OCI-LY1 (cell line): ENCODE measurements around the gene MRPS26.

Experiments
- H2AFZ ChIP-seq: fragments of 200-600 bp; sonication (generic), shearing (Covaris generic); 2 replicates; pipeline ENCODE4 v1.6.0; 2014; ENCODE audit warnings: antibody characterized with exemption, mild to moderate bottlenecking, low read length
- H3F3A ChIP-seq: fragments of 200-600 bp; sonication (generic), shearing (Covaris generic); 2 replicates; pipeline ENCODE4 v1.6.0; 2014; ENCODE audit warnings: mild to moderate bottlenecking, antibody characterized with exemption, low read length, moderate library complexity; ENCODE audit not compliant: insufficient read depth
- H3K27ac ChIP-seq: fragments of 200-600 bp; sonication (generic); 2 replicates; pipeline ENCODE4 v1.5.1; 2014; ENCODE audit warnings: low read length, mixed run types, mild to moderate bottlenecking, low read depth; ENCODE audit not compliant: poor library complexity, severe bottlenecking
- H3K27me3 ChIP-seq: fragments of 200-600 bp; sonication (generic); 2 replicates; pipeline ENCODE4 v1.6.0; 2014; ENCODE audit warnings: antibody characterized with exemption, mild to moderate bottlenecking, low read length, moderate library complexity; ENCODE audit not compliant: insufficient read depth
- H3K36me3 ChIP-seq: fragments of 200-600 bp; sonication (generic); 2 replicates; pipeline ENCODE4 v1.6.1; 2014; ENCODE audit warnings: mild to moderate bottlenecking, antibody characterized with exemption, low read length, moderate library complexity, mixed read lengths; ENCODE audit not compliant: insufficient read depth
- H3K4me1 ChIP-seq: fragments of 200-600 bp; sonication (generic); 2 replicates; pipeline ENCODE4 v1.5.1; 2014; ENCODE audit warnings: mild to moderate bottlenecking, low read length, moderate library complexity; ENCODE audit not compliant: insufficient read depth, severe bottlenecking
- H3K4me2 ChIP-seq: fragments of 200-600 bp; sonication (generic), shearing (Covaris generic); 2 replicates; pipeline ENCODE4 v1.6.1; 2014; ENCODE audit warnings: low read length
- H3K4me3 ChIP-seq: fragments of 200-600 bp; sonication (generic); 2 replicates; pipeline ENCODE4 v1.5.1; 2014; ENCODE audit warnings: low read length, low read depth, mild to moderate bottlenecking, mixed read lengths; ENCODE audit not compliant: poor library complexity, severe bottlenecking
- H3K79me2 ChIP-seq: fragments of 200-600 bp; shearing (Covaris generic); 2 replicates; pipeline ENCODE4 v1.6.1; 2016; ENCODE audit warnings: mixed run types, low read length, mixed read lengths; ENCODE audit not compliant: insufficient read depth
- H3K9ac ChIP-seq: fragments of 200-600 bp; sonication (generic), shearing (Covaris generic); 2 replicates; pipeline ENCODE4 v1.6.1; 2014; ENCODE audit warnings: mild to moderate bottlenecking, low read length, mixed read lengths
- H3K9me2 ChIP-seq: fragments of 200-600 bp; sonication (generic), shearing (Covaris generic); 2 replicates; pipeline ENCODE4 v1.6.1; 2014; ENCODE audit warnings: low read depth, mild to moderate bottlenecking, low read length, mixed read lengths
- H3K9me3 ChIP-seq: fragments of 200-600 bp; shearing (Covaris generic); 2 replicates; pipeline ENCODE4 v1.6.1; 2014; ENCODE audit warnings: low read length, mixed read lengths
- H4K20me1 ChIP-seq: fragments of 200-600 bp; sonication (generic), shearing (Covaris generic); 2 replicates; pipeline ENCODE4 v1.6.0; 2016; ENCODE audit warnings: mild to moderate bottlenecking, low read length; ENCODE audit not compliant: insufficient read depth
- CTCF ChIP-seq: fragments of 200-600 bp; sonication (generic), shearing (Covaris generic); IDR thresholded peaks from 2 replicates; pipeline ENCODE4 v1.5.1; 2017; ENCODE audit warnings: mild to moderate bottlenecking, antibody characterized with exemption, low read length, moderate library complexity, mixed read lengths
- EZH2 ChIP-seq: fragments of 200-600 bp; sonication (generic), shearing (Covaris generic); IDR thresholded peaks from 2 replicates; pipeline ENCODE4 v1.8.0; 2017; ENCODE audit warnings: borderline replicate concordance, mixed run types, mild to moderate bottlenecking, antibody characterized with exemption, low read length, moderate library complexity, mixed read lengths

The MRPS26 gene

GRCh38 chr20:3044336-3044965 is 1.4 kb upstream of the MRPS26 start:
- Histone ChIP-seq H2AFZ (no peak overlapping the region), H3K79me2 (peaks cover 5% of the 10 kb centered on the region; the same call in 1 of the 2 replicates), H3F3A (no peaks in the 10 kb centered on the region), H3K4me2 (no peak overlapping the region), H3K27ac (no peak overlapping the region), H3K9me3 (no peaks in the 10 kb centered on the region), H3K4me1 (peaks cover 19% of the 10 kb centered on the region), H4K20me1 (no peaks in the 10 kb centered on the region), H3K36me3 (peaks cover 27% of the 10 kb centered on the region), H3K27me3 (no peaks in the 10 kb centered on the region), H3K9me2 (no peaks in the 10 kb centered on the region), H3K9ac (no peak overlapping the region), H3K4me3 (no peak overlapping the region)
- TF ChIP-seq CTCF (no peak), EZH2 (no peak)

- TF ChIP-seq CTCF (no peak), EZH2 (no peak)
- Histone ChIP-seq H3K79me2 (peaks cover 5% of the 10 kb centered on the region; the same call in 1 of the 2 replicates), H3K27ac (no peak overlapping the region), H3K4me2 (peak overlapping the region; percentile 86), H3K27me3 (no peaks in the 10 kb centered on the region), H3K4me3 (peak overlapping the region; percentile 81), H3K9me3 (no peaks in the 10 kb centered on the region), H2AFZ (no peak overlapping the region), H3K4me1 (peaks cover 19% of the 10 kb centered on the region), H3K9me2 (no peaks in the 10 kb centered on the region), H3F3A (peaks cover under 1% of the 10 kb centered on the region; the same call in 1 of the 2 replicates), H3K36me3 (peaks cover 27% of the 10 kb centered on the region), H3K9ac (peak overlapping the region; percentile 73), H4K20me1 (no peaks in the 10 kb centered on the region)
Observed at GRCh38 chr20:3045042-3045815, 623 bp upstream of the MRPS26 start.

- Histone ChIP-seq H3K79me2 (peaks cover 5% of the 10 kb centered on the region; the same call in 1 of the 2 replicates), H3K4me2 (peak overlapping the region; percentile 86), H3F3A (peaks cover 6% of the 10 kb centered on the region), H3K4me1 (peaks cover 19% of the 10 kb centered on the region), H3K9ac (peak overlapping the region; percentile 73), H3K27me3 (no peaks in the 10 kb centered on the region), H3K9me3 (no peaks in the 10 kb centered on the region), H4K20me1 (no peaks in the 10 kb centered on the region), H3K27ac (no peak overlapping the region), H2AFZ (no peak overlapping the region), H3K9me2 (no peaks in the 10 kb centered on the region), H3K4me3 (peak overlapping the region; percentile 81), H3K36me3 (peaks cover 34% of the 10 kb centered on the region)
- TF ChIP-seq EZH2 (no peak), CTCF (no peak)
Observed at GRCh38 chr20:3046677-3047462, 1.0 kb downstream of the MRPS26 start.
